HEK293 (cell line): ENCODE measurements around the gene PLPPR1.

Experiments used
- CTCF ChIA-PET: fragments of 350-600 bp; formaldehyde crosslinking; extraction: SDS; loops from one replicate; lab custom pipeline; 2021; ENCODE audit warnings: antibody characterized with exemption; lab: Yijun Ruan, JAX
- POLR2A ChIA-PET: fragments of 300-600 bp; formaldehyde crosslinking; extraction: SDS; loops from one replicate; lab custom pipeline; 2020; ENCODE audit warnings: antibody characterized with exemption, inconsistent platforms; lab: Yijun Ruan, JAX
- H3K27ac ChIP-seq: fragments of 200-500 bp; sonication (Bioruptor generic); 2 replicates; pipeline ENCODE4 v1.5.1; 2014; ENCODE audit warnings: low read depth, low read length, control low read depth, inconsistent platforms; ENCODE audit errors: extremely low read depth
- H3K36me3 ChIP-seq, 2 experiments: fragments of 200-500 bp in 1 of 2; sonication (Bioruptor generic) in 1 of 2; 1 replicate in 1 of 2; 2 replicates in 1 of 2; pipeline ENCODE4 v1.5.1; 2014 to 2017; ENCODE audit warnings: inconsistent platforms in 2 of 2, low read length in 2 of 2; ENCODE audit not compliant: control insufficient read depth in 2 of 2, insufficient read depth in 1 of 2
- H3K4me1 ChIP-seq: fragments of 200-500 bp; sonication (Bioruptor generic); 2 replicates; pipeline ENCODE4 v1.5.1; 2014; ENCODE audit warnings: mild to moderate bottlenecking, low read length, inconsistent platforms; ENCODE audit not compliant: control insufficient read depth, insufficient read depth
- H3K4me3 ChIP-seq: 2 replicates; pipeline ENCODE4 v1.5.1; 2011; ENCODE audit warnings: low read depth, mild to moderate bottlenecking, control low read depth, low read length, moderate library complexity
- H3K9me3 ChIP-seq: fragments of 200-500 bp; sonication (Bioruptor generic); 2 replicates; pipeline ENCODE4 v1.5.1; 2014; ENCODE audit warnings: low read depth, low read length, inconsistent platforms; ENCODE audit not compliant: control insufficient read depth, insufficient read depth
- AEBP2 ChIP-seq: fragments of 450-650 bp; formaldehyde crosslinking; IDR thresholded peaks from 2 replicates; pipeline ENCODE4 v1.5.1; 2016; ENCODE audit warnings: missing biosample characterization, missing genetic modification characterization, borderline replicate concordance
- BCL11B ChIP-seq: fragments of 450-650 bp; formaldehyde crosslinking; IDR thresholded peaks from 2 replicates; pipeline ENCODE4 v1.5.1; 2016; ENCODE audit warnings: low read depth, missing biosample characterization, missing genetic modification characterization
- HOXD13 ChIP-seq: sonication (generic); formaldehyde crosslinking; IDR thresholded peaks from 2 replicates; pipeline ENCODE4 v1.8.0; 2022; ENCODE audit warnings: missing genetic modification reagents, borderline replicate concordance
- MZF1 ChIP-seq: fragments of 450-650 bp; formaldehyde crosslinking; IDR thresholded peaks from 2 replicates; pipeline ENCODE4 v1.5.1; 2017; ENCODE audit warnings: missing biosample characterization, missing genetic modification characterization, borderline replicate concordance
- SETDB1 ChIP-seq: IDR thresholded peaks from one replicate; pipeline ENCODE4 v1.6.1; 2017; ENCODE audit warnings: mild to moderate bottlenecking, low read length, moderate library complexity, mixed read lengths; ENCODE audit not compliant: insufficient read length
- SP7 ChIP-seq: fragments of 450-650 bp; formaldehyde crosslinking; IDR thresholded peaks from 2 replicates; pipeline ENCODE4 v1.5.1; 2016; ENCODE audit warnings: missing biosample characterization, missing genetic modification characterization
- TSHZ1 ChIP-seq: fragments of 450-650 bp; formaldehyde crosslinking; IDR thresholded peaks from 2 replicates; pipeline ENCODE4 v1.5.1; 2016; ENCODE audit warnings: missing biosample characterization, missing genetic modification characterization, borderline replicate concordance
- ZBTB17 ChIP-seq: fragments of 450-650 bp; formaldehyde crosslinking; IDR thresholded peaks from 2 replicates; pipeline ENCODE4 v1.5.1; 2016; ENCODE audit warnings: missing biosample characterization, missing genetic modification characterization
- ZNF16 ChIP-seq: fragments of 450-650 bp; formaldehyde crosslinking; IDR thresholded peaks from 2 replicates; pipeline ENCODE4 v1.5.1; 2016; ENCODE audit warnings: low read depth, missing biosample characterization, missing genetic modification characterization
- ZNF18 ChIP-seq: fragments of 450-650 bp; formaldehyde crosslinking; IDR thresholded peaks from 2 replicates; pipeline ENCODE4 v1.5.1; 2016; ENCODE audit warnings: missing biosample characterization, missing genetic modification characterization
- ZNF202 ChIP-seq: fragments of 450-650 bp; formaldehyde crosslinking; IDR thresholded peaks from 2 replicates; pipeline ENCODE4 v1.5.1; 2016; ENCODE audit warnings: missing biosample characterization, missing genetic modification characterization, borderline replicate concordance
- ZNF223 ChIP-seq: fragments of 450-650 bp; formaldehyde crosslinking; IDR thresholded peaks from 2 replicates; pipeline ENCODE4 v1.5.1; 2016; ENCODE audit warnings: missing biosample characterization, missing genetic modification characterization
- ZNF449 ChIP-seq: fragments of 450-650 bp; formaldehyde crosslinking; IDR thresholded peaks from 2 replicates; pipeline ENCODE4 v1.5.1; 2017; ENCODE audit warnings: missing biosample characterization, mild to moderate bottlenecking, missing genetic modification characterization, moderate library complexity
- ZNF514 ChIP-seq: fragments of 450-650 bp; formaldehyde crosslinking; IDR thresholded peaks from 2 replicates; pipeline ENCODE4 v1.5.1; 2016; ENCODE audit warnings: missing biosample characterization, missing genetic modification characterization
- ZNF529 ChIP-seq: fragments of 450-650 bp; formaldehyde crosslinking; IDR thresholded peaks from 2 replicates; pipeline ENCODE4 v1.5.1; 2017; ENCODE audit warnings: missing genetic modification characterization, missing biosample characterization; ENCODE audit not compliant: insufficient replicate concordance
- ZNF558 ChIP-seq: fragments of 450-650 bp; formaldehyde crosslinking; IDR thresholded peaks from 2 replicates; pipeline ENCODE4 v1.5.1; 2016; ENCODE audit warnings: missing biosample characterization, missing genetic modification characterization
- ZNF580 ChIP-seq: fragments of 450-650 bp; formaldehyde crosslinking; IDR thresholded peaks from 2 replicates; pipeline ENCODE4 v1.5.1; 2016; ENCODE audit warnings: missing biosample characterization, missing genetic modification characterization
- ZNF677 ChIP-seq: fragments of 450-650 bp; IDR thresholded peaks from 2 replicates; pipeline ENCODE4 v1.5.0; 2018; ENCODE audit warnings: missing biosample characterization, mild to moderate bottlenecking, missing genetic modification characterization, moderate library complexity
- ZNF791 ChIP-seq: fragments of 450-650 bp; formaldehyde crosslinking; IDR thresholded peaks from 2 replicates; pipeline ENCODE4 v1.5.1; 2016; ENCODE audit warnings: missing biosample characterization, missing genetic modification characterization
- ZNF792 ChIP-seq: fragments of 450-650 bp; formaldehyde crosslinking; IDR thresholded peaks from 2 replicates; pipeline ENCODE4 v1.5.1; 2016; ENCODE audit warnings: missing biosample characterization, missing genetic modification characterization
- ZSCAN30 ChIP-seq: fragments of 450-650 bp; IDR thresholded peaks from 2 replicates; pipeline ENCODE4 v1.5.1; 2018; ENCODE audit warnings: missing biosample characterization, mild to moderate bottlenecking, missing genetic modification characterization, moderate library complexity

PLPPR1 gene

GRCh38 chr9:101312661-101313060 is 284.1 kb downstream of the PLPPR1 start (continued):
- TF ChIP-seq ZNF449, result no peak
- TF ChIP-seq ZNF529, result no peak

- no peak overlapping the region for H3K4me3 ChIP-seq
- no peak overlapping the region for H3K27ac ChIP-seq
- TF ChIP-seq TSHZ1 (tag by site-specific recombination) (no peak), ZNF202 (tag by site-specific recombination) (no peak), AEBP2 (no peak), ZNF791 (tag by site-specific recombination) (no peak), ZSCAN30 (tag by site-specific recombination) (no peak), ZBTB17 (no peak), ZNF16 (tag by site-specific recombination) (no peak), ZNF223 (tag by site-specific recombination) (no peak), MZF1 (tag by site-specific recombination) (no peak), SETDB1 (no peak), ZNF18 (tag by site-specific recombination) (no peak), ZNF677 (tag by site-specific recombination) (no peak), ZNF514 (tag by site-specific recombination) (no peak), HOXD13 (CRISPR knock-in tag) (no peak), ZNF792 (no peak), SP7 (tag by site-specific recombination) (no peak), ZNF558 (tag by site-specific recombination) (no peak), BCL11B (tag by site-specific recombination) (no peak), ZNF580 (tag by site-specific recombination) (no peak)
- H3K36me3 ChIP-seq, result peaks cover 0 to 14% of the 10 kb centered on the region in 2 experiments; a peak in 1 of 3 replicates
- no peaks in the 10 kb centered on the region for H3K9me3 ChIP-seq
- ChIA-PET CTCF (interaction anchor here (1.3 kb wide), 1 partner anchor 713 kb away, joined by 3 read pairs; no protein-coding TSS in a partner anchor), POLR2A (no interaction called here)
- no peaks in the 10 kb centered on the region for H3K4me1 ChIP-seq
These were observed 286.6 kb downstream of the PLPPR1 start for GRCh38 chr9:101315112-101315450.
